CD14-positive monocyte (primary cell): Measurements from ENCODE around the gene ATP2C2. TPM values are rescaled to one million over a fixed set of nuclear protein-coding genes. Genes with fewer than 3 reads are reported as not detected.

ENCODE experiments used
- DNase-seq, 3 donors: peaks; one replicate each; pipeline ENCODE4 v3.0.0-alpha.2; 2011 to 2022
- H2AFZ ChIP-seq: 2 replicates; pipeline ENCODE4 v1.6.0; 2012; ENCODE audit warnings: mild to moderate bottlenecking, low read depth, low read length, inconsistent platforms; ENCODE audit not compliant: insufficient read depth, poor library complexity, severe bottlenecking
- H3K27ac ChIP-seq, 2 donors: 1 replicate in 1 of 2; 2 replicates in 1 of 2; pipeline ENCODE4 v1.5.1; 2012 to 2013; ENCODE audit warnings: low read length in 2 of 2, control low read depth in 1 of 2, inconsistent platforms in 1 of 2, low read depth in 1 of 2, mild to moderate bottlenecking in 1 of 2
- H3K27me3 ChIP-seq, 2 donors: one replicate each; pipeline versions ENCODE4 v1.6.0 to v1.6.1; 2011 to 2013; ENCODE audit warnings: low read length in 2 of 2; ENCODE audit not compliant: control insufficient read depth in 2 of 2, insufficient read depth in 2 of 2
- H3K36me3 ChIP-seq, 2 donors: replicated peaks in 1 of 2; 1 replicate in 1 of 2; 2 replicates in 1 of 2; pipeline versions ENCODE4 v1.5.1 to v1.6.1; 2012 to 2013; ENCODE audit warnings: low read length in 2 of 2, control low read depth in 1 of 2, inconsistent platforms in 1 of 2, mild to moderate bottlenecking in 1 of 2; ENCODE audit not compliant: insufficient read depth in 2 of 2, control insufficient read depth in 1 of 2
- H3K4me1 ChIP-seq, 2 donors: 1 replicate in 1 of 2; 2 replicates in 1 of 2; pipeline versions ENCODE4 v1.5.1 to v1.6.1; 2012 to 2013; ENCODE audit warnings: low read length in 2 of 2, control low read depth in 1 of 2, inconsistent platforms in 1 of 2, mild to moderate bottlenecking in 1 of 2, moderate library complexity in 1 of 2; ENCODE audit not compliant: insufficient read depth in 2 of 2, control insufficient read depth in 1 of 2
- H3K4me2 ChIP-seq: replicated peaks from 2 replicates; pipeline ENCODE3; 2012; ENCODE audit warnings: low read length, moderate library complexity, mild to moderate bottlenecking; ENCODE audit not compliant: poor library complexity, severe bottlenecking; ENCODE audit errors: extremely low read depth
- H3K4me3 ChIP-seq, 3 experiments: fragments of 200-600 bp in 1 of 3; sonication (generic) in 1 of 3; replicated peaks in 1 of 3; 1 replicate in 2 of 3; 2 replicates in 1 of 3; pipeline ENCODE4 v1.5.1; 2011 to 2013; ENCODE audit warnings: low read length in 3 of 3, mild to moderate bottlenecking in 3 of 3, control low read depth in 2 of 3, low read depth in 2 of 3, inconsistent platforms in 1 of 3, moderate library complexity in 1 of 3
- H3K79me2 ChIP-seq: 2 replicates; pipeline ENCODE4 v1.6.0; 2012; ENCODE audit warnings: mild to moderate bottlenecking, control low read depth, inconsistent platforms, low read length, moderate library complexity; ENCODE audit not compliant: insufficient read depth
- H3K9ac ChIP-seq: 2 replicates; pipeline ENCODE4 v1.6.0; 2017; ENCODE audit warnings: low read length, mild to moderate bottlenecking; ENCODE audit not compliant: insufficient read depth, poor library complexity, severe bottlenecking
- H3K9me3 ChIP-seq, 2 donors: replicated peaks in 1 of 2; 1 replicate in 1 of 2; 2 replicates in 1 of 2; pipeline versions ENCODE4 v1.5.1 to v1.6.1; 2012 to 2013; ENCODE audit warnings: low read length in 2 of 2, control low read depth in 1 of 2; ENCODE audit not compliant: control insufficient read depth in 1 of 2, insufficient read depth in 1 of 2
- H4K20me1 ChIP-seq: 2 replicates; pipeline ENCODE4 v1.6.0; 2012; ENCODE audit warnings: mild to moderate bottlenecking, low read length, control low read depth, moderate library complexity; ENCODE audit not compliant: insufficient read depth
- H3K27ac Mint-ChIP-seq, 7 donors: one replicate each; pipeline ENCODE4 v1.8.0; 2020; ENCODE audit warnings: mild to moderate bottlenecking in 7 of 7, mixed read lengths in 7 of 7, moderate library complexity in 6 of 7, inconsistent platforms in 2 of 7
- H3K27me3 Mint-ChIP-seq, 3 donors: one replicate each; pipeline ENCODE4 v1.8.0; 2021 to 2022; ENCODE audit warnings: low read depth in 3 of 3, mild to moderate bottlenecking in 3 of 3, mixed read lengths in 3 of 3, moderate library complexity in 3 of 3, inconsistent platforms in 1 of 3
- H3K36me3 Mint-ChIP-seq, 2 donors: one replicate each; pipeline ENCODE4 v1.8.0; 2020; ENCODE audit warnings: mixed read lengths in 2 of 2, inconsistent platforms in 1 of 2, mild to moderate bottlenecking in 1 of 2
- H3K4me1 Mint-ChIP-seq: one replicate; pipeline ENCODE4 v1.8.0; 2020; ENCODE audit warnings: mild to moderate bottlenecking, mixed read lengths
- H3K4me3 Mint-ChIP-seq, 2 donors: one replicate each; pipeline ENCODE4 v1.8.0; 2020; ENCODE audit warnings: mild to moderate bottlenecking in 2 of 2, mixed read lengths in 2 of 2, moderate library complexity in 1 of 2
- H3K9me3 Mint-ChIP-seq, 7 donors: one replicate each; pipeline ENCODE4 v1.8.0; 2020 to 2022; ENCODE audit warnings: mixed read lengths in 7 of 7, mild to moderate bottlenecking in 6 of 7, moderate library complexity in 6 of 7, inconsistent platforms in 2 of 7
- CTCF ChIP-seq: fragments of 200-600 bp; IDR thresholded peaks from one replicate; pipeline ENCODE4 v1.8.0; 2022; ENCODE audit warnings: antibody characterized with exemption, mild to moderate bottlenecking
- WGBS: methylation state at CpG from one replicate; pipeline ENCODE4 v1.1.5; 2013; ENCODE audit warnings: missing lambda C conversion rate; ENCODE audit not compliant: insufficient coverage; 5-methylcytosine and 5-hydroxymethylcytosine counted together
- intact Hi-C, 2 donors: fragments of 100-400 bp; cut with micrococcal nuclease; formaldehyde crosslinking; loops; one replicate each; pipeline versions ENCODE4 v1.15.0 to v1.15.1; 2023
- polyA plus RNA-seq, 3 donors: library from polyadenylated mRNA; depleted of rRNA in 1 of 3; unstranded in 2 of 3; stranded (reverse) in 1 of 3; fragments of 300-500 nt in 2 of 3; fragments of >200 nt in 1 of 3; fragmentation: Illumina TruSeq in 2 of 3; gene quantifications; 1 replicate in 2 of 3; 2 replicates in 1 of 3; pipeline ENCODE4 v1.2.3, GENCODE V29; 2012 to 2021

Gene ATP2C2
- polyA plus RNA-seq, 3 donors = 0.05 TPM; not detected in 2

GRCh38 chr16:84367297-84367680 lies 1.0 kb upstream of the ATP2C2 start:
- TF ChIP-seq CTCF = no peak
- DNase-seq = peak; percentile 21 to 53 (median 32)
- H3K27ac Mint-ChIP-seq = no peak overlapping the region
- H4K20me1 ChIP-seq = no peaks in the 10 kb centered on the region
- H3K27me3 Mint-ChIP-seq = peaks cover 56 to 68% (median 67%) of the 10 kb centered on the region in 3 donors
- no peak overlapping the region for H3K9ac ChIP-seq
- H3K4me1 ChIP-seq = peaks cover 9 to 15% of the 10 kb centered on the region in 2 donors
- peaks cover 26 to 54% of the 10 kb centered on the region in 2 donors for H3K27me3 ChIP-seq
- no peak overlapping the region for H3K4me2 ChIP-seq
- H3K27ac ChIP-seq = no peak overlapping the region
- peaks cover 0 to 21% of the 10 kb centered on the region in 2 donors for H3K9me3 ChIP-seq
- H3K36me3 ChIP-seq = no peaks in the 10 kb centered on the region
- H3K4me3 ChIP-seq = no peak overlapping the region
- H3K4me3 Mint-ChIP-seq = peak overlapping the region in 1 of 2 donors; percentile 63
- intact Hi-C loops = no loop called here
- peaks cover 11% of the 10 kb centered on the region for H3K4me1 Mint-ChIP-seq
- 8% methylated on average over 7 of the region's 9 CpGs for WGBS
- H3K9me3 Mint-ChIP-seq = peaks cover 0 to 12% (median 3%) of the 10 kb centered on the region in 7 donors
- H3K79me2 ChIP-seq = no peaks in the 10 kb centered on the region
- H3K36me3 Mint-ChIP-seq = peaks cover 0 to 4% of the 10 kb centered on the region in 2 donors
- no peak overlapping the region for H2AFZ ChIP-seq

GRCh38 chr16:84367750-84368307 lies 509 bp upstream of the ATP2C2 start:
- Histone ChIP-seq H3K9me3 (peaks cover 0 to 21% of the 10 kb centered on the region in 2 donors), H3K4me1 (peaks cover 9 to 15% of the 10 kb centered on the region in 2 donors), H3K4me3 (no peak overlapping the region), H3K27me3 (peaks cover 26 to 54% of the 10 kb centered on the region in 2 donors), H3K27ac (no peak overlapping the region), H3K36me3 (no peaks in the 10 kb centered on the region), H3K9ac (no peak overlapping the region), H4K20me1 (no peaks in the 10 kb centered on the region), H3K79me2 (no peaks in the 10 kb centered on the region), H3K4me2 (no peak overlapping the region), H2AFZ (no peak overlapping the region)
- no peak for DNase-seq
- H3K27ac Mint-ChIP-seq = no peak overlapping the region
- intact Hi-C loops = no loop called here
- H3K4me3 Mint-ChIP-seq = peak overlapping the region; percentile 31 to 63
- 34% methylated on average over 20 of the region's 27 CpGs for WGBS
- TF ChIP-seq CTCF = no peak
- peaks cover 0 to 4% of the 10 kb centered on the region in 2 donors for H3K36me3 Mint-ChIP-seq
- peaks cover 11% of the 10 kb centered on the region for H3K4me1 Mint-ChIP-seq
- H3K27me3 Mint-ChIP-seq = peaks cover 55 to 71% (median 66%) of the 10 kb centered on the region in 3 donors
- peaks cover 0 to 12% (median 3%) of the 10 kb centered on the region in 7 donors for H3K9me3 Mint-ChIP-seq
